ENCODE data around the gene LFNG. TPM values are rescaled to one million over a fixed set of nuclear protein-coding genes. Genes with fewer than 3 reads are reported as not detected.

LFNG gene
- total RNA-seq, 1 donor from 2014 or later, result 36.8 TPM

- Histone ChIP-seq H3K4me3 (no peak overlapping the region), H3K9me3 (no peaks in the 10 kb centered on the region), H3K27me3 (no peaks in the 10 kb centered on the region), H3K4me1 (peaks cover 16% of the 10 kb centered on the region), H3K36me3 (no peaks in the 10 kb centered on the region), H3K27ac (no peak overlapping the region)
- intact Hi-C loops (cut with DNase I), result no loop called here
- no peak for DNase-seq (ENCODE audit: extremely low spot score in 2 of 2)
- TF ChIP-seq POLR2AphosphoS5 (IDR thresholded peaks at IDR 0.05; ENCODE audit: insufficient read depth in 1 of 2, low read depth in 1 of 2) (no peak), POLR2A (IDR thresholded peaks at IDR 0.05) (no peak), CTCF (IDR thresholded peaks at IDR 0.05) (no peak)
Measured at GRCh38 chr7:2564970-2565540, 45.5 kb downstream of the LFNG start.

GRCh38 chr7:2566348-2566889 is 46.8 kb downstream of the LFNG start:
- Histone ChIP-seq H3K4me3 (no peak overlapping the region), H3K27me3 (no peaks in the 10 kb centered on the region), H3K4me1 (peaks cover 4% of the 10 kb centered on the region), H3K9me3 (no peaks in the 10 kb centered on the region), H3K27ac (no peak overlapping the region), H3K36me3 (no peaks in the 10 kb centered on the region)
- no peak for DNase-seq (ENCODE audit: extremely low spot score in 2 of 2)
- TF ChIP-seq CTCF (IDR thresholded peaks at IDR 0.05) (no peak), POLR2AphosphoS5 (IDR thresholded peaks at IDR 0.05; ENCODE audit: insufficient read depth in 1 of 2, low read depth in 1 of 2) (no peak), POLR2A (IDR thresholded peaks at IDR 0.05) (no peak)
- intact Hi-C loops (cut with DNase I), result no loop called here

- Histone ChIP-seq H3K27me3 (no peaks in the 10 kb centered on the region), H3K36me3 (no peaks in the 10 kb centered on the region), H3K4me1 (peaks cover 4% of the 10 kb centered on the region), H3K27ac (no peak overlapping the region), H3K9me3 (no peaks in the 10 kb centered on the region), H3K4me3 (no peak overlapping the region)
- TF ChIP-seq POLR2AphosphoS5 (IDR thresholded peaks at IDR 0.05; ENCODE audit: insufficient read depth in 1 of 2, low read depth in 1 of 2), result no peak
- TF ChIP-seq POLR2A (IDR thresholded peaks at IDR 0.05), result no peak
- TF ChIP-seq CTCF (IDR thresholded peaks at IDR 0.05), result no peak
- DNase-seq (ENCODE audit: extremely low spot score in 2 of 2), result no peak
- intact Hi-C loops (cut with DNase I), result no loop called here
Measured at GRCh38 chr7:2566890-2567678, 47.5 kb downstream of the LFNG start.

- H3K9me3 ChIP-seq, result no peaks in the 10 kb centered on the region
- intact Hi-C loops (cut with DNase I), result no loop called here
- H3K4me1 ChIP-seq, result peaks cover 4% of the 10 kb centered on the region
- no peaks in the 10 kb centered on the region for H3K27me3 ChIP-seq
- no peaks in the 10 kb centered on the region for H3K36me3 ChIP-seq
- TF ChIP-seq POLR2AphosphoS5 (IDR thresholded peaks at IDR 0.05; ENCODE audit: insufficient read depth in 1 of 2, low read depth in 1 of 2) (no peak), POLR2A (IDR thresholded peaks at IDR 0.05) (no peak), CTCF (IDR thresholded peaks at IDR 0.05) (peak in 1 of 3 experiments; percentile 23)
- no peak overlapping the region for H3K4me3 ChIP-seq
- no peak overlapping the region for H3K27ac ChIP-seq
- DNase-seq (ENCODE audit: extremely low spot score in 2 of 2), result no peak
Measured at GRCh38 chr7:2567679-2568278, 48.2 kb downstream of the LFNG start.

Measured in vagina (tissue), 2 donors.